G401 (cell line): ENCODE results near the gene CUX1. TPM values are rescaled to one million over a fixed set of nuclear protein-coding genes. Genes with fewer than 3 reads are reported as not detected.
"Not testable (repeated sequence)": the region's sequence is repeated elsewhere in the genome, so short reads cannot be mapped to it uniquely, and the experiment has no call there.

ENCODE experiments used
- DNase-seq: peaks from one replicate; pipeline ENCODE4 v3.0.0-alpha.2; 2015; ENCODE audit warnings: low spot score
- in situ Hi-C: cut with HindIII; loops from 2 replicates; pipeline ENCODE4 v1.10.0; 2016; ENCODE audit warnings: low sequenced_read_pairs, mixed read lengths
- total RNA-seq: library from RNA; depleted of rRNA; stranded (reverse); fragments of >200 nt; shearing (Covaris generic); gene quantifications from 2 replicates; pipeline ENCODE4 v1.2.3, GENCODE V29; 2014

Gene CUX1
- total RNA-seq, 1 experiment from 2014 or later = 23.2 TPM

DNA sequence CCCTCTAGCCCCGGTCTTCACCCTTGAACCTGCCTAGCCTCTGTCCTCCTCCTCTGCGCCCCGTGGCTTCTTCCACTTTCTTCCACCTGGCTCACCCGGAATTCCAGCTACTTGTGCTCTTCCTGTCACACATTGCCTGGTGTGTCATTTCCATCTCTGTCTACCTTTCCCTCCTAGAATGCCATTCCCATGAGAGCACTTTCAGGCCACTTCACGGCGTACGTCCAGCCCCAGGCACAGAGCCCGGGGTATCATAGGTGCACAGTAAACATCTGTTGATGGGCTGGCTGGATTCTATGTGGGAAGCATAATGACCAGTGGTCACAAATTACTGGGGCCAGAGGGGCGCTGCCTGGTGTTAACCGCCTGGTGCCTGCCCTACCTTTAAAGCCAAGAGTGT is 161.3 kb downstream of the CUX1 start:
- DNase-seq = no peak
- in situ Hi-C loops = no loop called here

- in situ Hi-C loops = no loop called here
These were observed 165.9 kb downstream of the CUX1 start for GRCh38 chr7:101983147-101983811.

DNA sequence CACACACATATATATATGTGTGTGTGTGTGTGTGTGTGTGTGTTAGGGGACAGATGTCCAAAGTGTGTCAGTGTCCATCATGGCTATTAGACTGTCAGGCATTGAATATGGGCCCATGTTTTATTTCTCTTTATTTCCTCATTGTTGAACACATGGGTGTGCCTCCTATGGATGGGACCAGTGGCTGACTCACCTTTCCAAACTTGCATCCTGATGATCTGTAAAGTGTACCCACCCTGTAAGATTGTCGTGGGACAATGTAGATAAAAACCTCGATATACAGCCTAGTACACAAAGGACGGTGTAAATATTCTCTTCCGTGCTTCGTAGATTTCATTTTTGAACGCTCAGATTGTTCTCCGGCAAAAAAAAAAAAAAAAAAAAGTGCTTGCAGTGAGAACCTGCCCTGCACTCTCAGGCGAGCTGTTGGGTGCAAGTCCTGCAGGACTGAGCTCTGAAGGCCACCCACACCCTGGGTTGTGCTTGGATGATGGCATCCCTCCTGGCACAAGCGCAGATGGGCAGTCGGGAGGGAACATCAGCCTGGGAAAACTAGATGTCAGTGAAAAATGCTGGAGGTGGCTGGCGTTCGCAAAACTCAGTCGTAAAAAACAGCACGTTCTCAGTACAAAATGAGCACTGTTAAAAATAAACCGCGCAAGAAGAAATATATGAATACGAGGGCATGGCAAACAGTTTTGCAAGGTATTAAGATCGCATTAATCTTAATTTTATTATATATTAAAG is 166.9 kb downstream of the CUX1 start:
- no peak for DNase-seq
- in situ Hi-C loops = no loop called here

More at GRCh38 chr7:101983147-101983811, 165.9 kb downstream of the CUX1 start:
- DNase-seq = no peak

GRCh38 chr7:101985057-101985902 is 167.9 kb downstream of the CUX1 start:
- DNase-seq = peak; percentile 44
- in situ Hi-C loops = no loop called here

- peak; percentile 68 for DNase-seq
- in situ Hi-C loops = no loop called here
These were observed 168.7 kb downstream of the CUX1 start for GRCh38 chr7:101985903-101986734.

DNA sequence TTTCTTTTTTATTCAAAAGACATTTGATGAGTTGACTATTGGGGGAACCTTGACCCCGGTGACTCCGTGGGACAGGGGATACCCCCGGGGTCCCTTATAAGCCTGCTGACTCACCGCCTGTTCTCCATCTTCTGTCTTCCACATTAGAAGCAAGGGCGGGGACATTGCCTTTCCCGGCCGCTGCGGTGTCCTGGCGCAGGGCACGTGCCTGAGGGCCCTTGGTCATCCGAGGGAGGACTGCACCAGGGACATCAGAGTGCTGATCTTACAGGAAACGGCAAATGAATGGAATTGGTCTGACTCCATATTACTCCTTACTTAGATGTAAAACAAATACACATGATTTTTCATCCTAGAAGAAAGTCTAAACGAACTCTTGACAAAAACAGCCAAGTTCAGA is 170.1 kb downstream of the CUX1 start:
- in situ Hi-C loops = no loop called here
- DNase-seq = no peak

GRCh38 chr7:101988060-101988459 is 170.6 kb downstream of the CUX1 start:
- DNase-seq, in situ Hi-C loops: not testable (repeated sequence)

DNA sequence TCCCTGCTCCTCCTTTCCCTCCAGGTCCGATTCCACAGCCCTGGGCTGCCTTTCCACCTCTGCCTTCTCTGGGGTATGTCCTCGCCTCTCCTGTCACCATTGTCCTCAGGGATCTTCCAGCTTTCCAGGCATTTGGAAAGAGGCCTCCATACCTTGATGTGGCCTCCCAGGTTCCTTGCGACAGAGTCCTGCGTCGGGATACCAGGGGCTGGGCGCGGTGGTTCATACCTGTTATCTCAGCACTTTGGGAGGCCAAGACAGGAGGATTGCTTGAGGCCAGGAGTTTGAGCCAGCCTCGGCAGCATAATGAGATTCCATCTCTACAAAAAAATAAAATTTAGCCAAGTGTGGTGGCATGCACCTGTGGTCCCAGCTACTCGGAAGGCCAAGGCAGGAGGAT is 171.1 kb downstream of the CUX1 start:
- DNase-seq = no peak
- in situ Hi-C loops = no loop called here

GRCh38 chr7:101989101-101989500 is 171.7 kb downstream of the CUX1 start:
- DNase-seq = no peak
- in situ Hi-C loops = no loop called here

- in situ Hi-C loops = no loop called here
- no peak for DNase-seq
These were observed 173.5 kb downstream of the CUX1 start for GRCh38 chr7:101990811-101991418.

- in situ Hi-C loops = no loop called here
- no peak for DNase-seq
These were observed 174.4 kb downstream of the CUX1 start for GRCh38 chr7:101991860-101992259.

- no peak for DNase-seq
- in situ Hi-C loops = no loop called here
These were observed 175.9 kb downstream of the CUX1 start for GRCh38 chr7:101993311-101993710.

- in situ Hi-C loops = no loop called here
These were observed 177.7 kb downstream of the CUX1 start for GRCh38 chr7:101995121-101995520.

GRCh38 chr7:101996131-101996691 is 178.8 kb downstream of the CUX1 start:
- peak; percentile 77 for DNase-seq
- in situ Hi-C loops = no loop called here

More at GRCh38 chr7:101995121-101995520, 177.7 kb downstream of the CUX1 start:
- no peak for DNase-seq

- no peak for DNase-seq
- in situ Hi-C loops = no loop called here
These were observed 179.4 kb downstream of the CUX1 start for GRCh38 chr7:101996876-101997275.

GRCh38 chr7:101998029-101998905 is 180.8 kb downstream of the CUX1 start:
- DNase-seq = peak; percentile 72
- in situ Hi-C loops = no loop called here

GRCh38 chr7:101998906-101999240 is 181.4 kb downstream of the CUX1 start:
- in situ Hi-C loops = no loop called here
- no peak for DNase-seq

DNA sequence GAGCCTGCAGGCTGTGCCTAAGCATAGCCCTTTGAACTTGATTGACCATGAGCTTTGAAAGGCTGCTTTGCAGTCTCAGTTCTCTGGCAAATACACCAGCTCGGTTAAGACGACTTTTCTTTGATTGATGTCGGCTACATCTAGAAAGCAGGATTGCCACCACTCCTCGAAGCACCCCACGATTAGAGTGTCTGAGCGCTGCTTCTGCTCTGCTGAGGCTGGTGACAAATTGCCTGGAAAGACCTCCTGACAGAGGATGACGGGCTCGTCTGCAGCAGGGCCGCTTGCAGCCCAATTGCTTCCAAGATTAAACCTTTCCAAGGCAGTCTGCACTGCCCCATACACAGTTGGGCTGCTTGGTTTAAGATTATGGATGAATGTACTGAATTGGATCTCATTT is 182.0 kb downstream of the CUX1 start:
- in situ Hi-C loops = no loop called here
- peak; percentile 36 for DNase-seq
